Measurements from ENCODE around the gene EMC1. TPM values are rescaled to one million over a fixed set of nuclear protein-coding genes. Genes with fewer than 3 reads are reported as not detected.
A peak's percentile ranks its signal among the peaks of the same experiment; 100 is the strongest.
"Not testable (repeated sequence)": the region's sequence is repeated elsewhere in the genome, so short reads cannot be mapped to it uniquely, and the experiment has no call there.

EMC1 gene
- total RNA-seq, 2 experiments from 2014 or later: 25.3 to 29.1 TPM

- Mint-ChIP-seq H3K4me1 (peaks cover 14% of the 10 kb centered on the region), H3K27me3 (no peaks in the 10 kb centered on the region), H3K9me3 (no peaks in the 10 kb centered on the region), H3K4me3 (no peak overlapping the region), H3K36me3 (ENCODE audit: low read depth) (peaks cover 72% of the 10 kb centered on the region), H3K27ac (no peak overlapping the region)
- CTCF ChIA-PET: no interaction called here
- no peak for DNase-seq
- POLR2A ChIA-PET: no interaction called here
Observed at GRCh38 chr1:19190468-19190867, 60.9 kb downstream of the EMC1 start.

- H3K4me1 Mint-ChIP-seq: peaks cover 16% of the 10 kb centered on the region
- no peaks in the 10 kb centered on the region for H3K27me3 Mint-ChIP-seq
- DNase-seq: no peak
- no peaks in the 10 kb centered on the region for H3K9me3 Mint-ChIP-seq
- no peak overlapping the region for H3K4me3 Mint-ChIP-seq
- no peak overlapping the region for H3K27ac Mint-ChIP-seq
- ChIA-PET POLR2A (no interaction called here), CTCF (no interaction called here)
- H3K36me3 Mint-ChIP-seq (ENCODE audit: low read depth): peaks cover 79% of the 10 kb centered on the region
Observed at GRCh38 chr1:19189270-19189669, 62.1 kb downstream of the EMC1 start.

DNA sequence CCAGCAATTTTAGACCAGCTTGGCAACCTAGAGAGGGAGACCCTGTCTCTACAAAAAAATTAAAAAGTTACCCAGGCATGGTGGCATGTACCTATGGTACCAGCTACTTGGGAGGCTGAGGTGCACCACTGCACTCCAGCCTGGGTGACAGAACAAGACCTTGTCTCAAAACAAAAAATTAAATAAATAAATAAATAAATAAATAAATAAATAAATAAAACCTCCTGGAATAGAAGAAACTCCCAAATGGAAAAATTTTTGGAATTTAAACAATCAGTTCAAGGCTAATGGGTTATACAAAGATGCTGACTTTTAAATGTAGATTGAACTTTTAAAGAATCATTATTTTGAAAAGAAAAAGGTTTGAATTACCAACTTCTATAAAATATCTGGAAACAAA is 63.5 kb downstream of the EMC1 start:
- peaks cover 16% of the 10 kb centered on the region for H3K4me1 Mint-ChIP-seq

DNA sequence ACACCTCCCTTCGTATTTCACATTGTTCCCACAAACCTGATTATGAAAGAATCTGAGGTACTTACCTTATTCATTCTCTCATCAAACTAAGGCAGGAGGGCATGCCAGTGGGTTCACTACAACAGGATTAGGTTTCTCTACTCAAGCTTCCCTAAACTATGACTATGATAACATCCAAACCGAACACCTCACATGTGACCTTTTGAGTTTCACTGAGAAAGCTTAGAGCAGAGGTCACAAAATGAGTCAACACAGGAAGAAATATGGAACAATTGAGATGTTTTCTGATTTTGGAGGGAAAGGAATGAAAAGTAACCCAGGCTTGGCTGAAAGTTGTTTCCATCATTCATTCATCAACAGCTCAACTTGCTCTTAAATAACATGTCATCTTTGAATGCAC is 65.3 kb downstream of the EMC1 start:
- Mint-ChIP-seq H3K36me3 (ENCODE audit: low read depth) (peaks cover 82% of the 10 kb centered on the region), H3K9me3 (no peaks in the 10 kb centered on the region), H3K4me1 (peaks cover 23% of the 10 kb centered on the region), H3K27me3 (no peaks in the 10 kb centered on the region), H3K27ac (peak overlapping the region; percentile 2), H3K4me3 (no peak overlapping the region)
- no peak for DNase-seq
- CTCF ChIA-PET: interaction anchor here (0.6 to 0.7 kb wide), 2 partner anchors 20 to 87 kb away, joined by 3 to 4 read pairs; no protein-coding TSS in a partner anchor
- POLR2A ChIA-PET: interaction anchor here (1.4 kb wide), 1 partner anchor 10 kb away, joined by 5 read pairs; no protein-coding TSS in a partner anchor

More for the DNA sequence above, 63.5 kb downstream of the EMC1 start:
- ChIA-PET CTCF (no interaction called here), POLR2A (no interaction called here)
- Mint-ChIP-seq H3K27me3 (no peaks in the 10 kb centered on the region), H3K4me3 (no peak overlapping the region), H3K27ac (no peak overlapping the region), H3K9me3 (no peaks in the 10 kb centered on the region), H3K36me3 (ENCODE audit: low read depth) (peaks cover 79% of the 10 kb centered on the region)
- no peak for DNase-seq

DNA sequence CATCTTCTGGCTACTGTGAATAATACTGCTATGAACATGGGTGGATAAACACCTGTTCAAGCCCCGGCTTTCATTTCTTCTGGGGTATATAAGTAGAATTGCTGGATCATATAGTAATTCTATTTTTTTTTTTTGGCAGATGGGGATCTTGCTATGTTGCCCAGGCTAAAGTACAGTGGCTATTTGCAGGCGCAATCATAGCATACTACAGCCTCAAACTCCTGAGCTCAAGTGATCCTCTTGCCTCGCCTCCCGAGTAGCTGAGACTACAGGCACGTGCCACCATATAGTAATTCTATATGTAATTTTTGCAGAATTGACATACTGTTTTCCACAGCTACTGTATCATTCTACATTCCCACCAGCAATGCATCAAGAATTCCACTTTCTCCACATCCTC is 69.1 kb downstream of the EMC1 start:
- H3K4me1 Mint-ChIP-seq: peaks cover 43% of the 10 kb centered on the region
- DNase-seq: no peak
- peaks cover 79% of the 10 kb centered on the region for H3K36me3 Mint-ChIP-seq (ENCODE audit: low read depth)
- ChIA-PET POLR2A (no interaction called here), CTCF (no interaction called here)
- H3K9me3 Mint-ChIP-seq: no peaks in the 10 kb centered on the region
- H3K27me3 Mint-ChIP-seq: no peaks in the 10 kb centered on the region
- H3K27ac Mint-ChIP-seq: no peak overlapping the region
- H3K4me3 Mint-ChIP-seq: no peak overlapping the region

GRCh38 chr1:19180265-19180657 is 71.1 kb downstream of the EMC1 start:
- not testable (repeated sequence) for H3K4me3 Mint-ChIP-seq
- peak; percentile 17 for DNase-seq
- POLR2A ChIA-PET: interaction anchor here (0.7 to 2.2 kb wide), 6 partner anchors 8 to 75 kb away, joined by 3 to 5 read pairs (median 3); no protein-coding TSS in a partner anchor

DNA sequence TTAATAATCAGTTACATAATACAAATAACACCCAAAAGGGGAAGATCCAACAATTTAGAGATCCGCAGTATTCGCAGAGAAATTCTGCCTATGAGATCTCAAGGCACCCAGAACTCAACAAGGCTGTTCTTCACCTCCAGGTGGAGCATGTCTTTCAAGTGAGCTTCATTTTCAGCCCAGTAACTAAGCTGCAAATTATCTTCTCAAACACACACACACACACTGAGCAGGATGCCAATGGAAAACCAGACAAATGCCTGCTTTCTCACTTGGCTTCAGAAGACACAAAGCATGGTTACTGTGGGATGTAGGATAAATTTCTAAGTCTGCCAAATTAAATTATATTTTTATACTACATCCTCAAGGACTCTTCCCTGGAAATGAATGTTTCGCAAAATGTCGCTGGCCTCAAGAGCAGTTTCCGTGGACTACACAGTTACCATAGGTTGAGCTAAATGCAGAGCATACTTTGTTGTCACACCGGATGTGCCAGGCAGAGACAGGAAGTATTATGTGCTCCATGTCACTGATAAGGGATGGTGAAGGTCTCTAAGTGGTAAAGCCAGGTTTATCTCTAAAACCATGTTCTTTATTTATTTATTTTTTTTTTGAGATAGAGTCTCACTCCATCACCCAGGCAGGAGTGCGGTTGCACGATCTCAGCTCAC is 71.6 kb downstream of the EMC1 start:
- ChIA-PET POLR2A (interaction anchor here (0.7 to 2.2 kb wide), 9 partner anchors 8 to 75 kb away, joined by 3 to 5 read pairs (median 3); no protein-coding TSS in a partner anchor), CTCF (interaction anchor here (0.7 to 1.7 kb wide), 15 partner anchors 10 to 474 kb away, joined by 3 to 13 read pairs (median 4); no protein-coding TSS in a partner anchor)
- peak; percentile 50 for DNase-seq
- H3K27me3 Mint-ChIP-seq: no peaks in the 10 kb centered on the region
- peaks cover 77% of the 10 kb centered on the region for H3K36me3 Mint-ChIP-seq (ENCODE audit: low read depth)
- H3K9me3 Mint-ChIP-seq: no peaks in the 10 kb centered on the region
- no peak overlapping the region for H3K4me3 Mint-ChIP-seq
- peak overlapping the region; percentile 66 for H3K27ac Mint-ChIP-seq
- peaks cover 30% of the 10 kb centered on the region for H3K4me1 Mint-ChIP-seq

More at GRCh38 chr1:19180265-19180657, 71.1 kb downstream of the EMC1 start:
- not testable (repeated sequence) for H3K27me3 Mint-ChIP-seq, H3K9me3 Mint-ChIP-seq
- CTCF ChIA-PET: interaction anchor here (0.9 to 1.7 kb wide), 14 partner anchors 10 to 474 kb away, joined by 3 to 13 read pairs (median 4); no protein-coding TSS in a partner anchor
- H3K27ac Mint-ChIP-seq: peak overlapping the region; percentile 77
- peaks cover 32% of the 10 kb centered on the region for H3K4me1 Mint-ChIP-seq
- peaks cover 78% of the 10 kb centered on the region for H3K36me3 Mint-ChIP-seq (ENCODE audit: low read depth)

DNA sequence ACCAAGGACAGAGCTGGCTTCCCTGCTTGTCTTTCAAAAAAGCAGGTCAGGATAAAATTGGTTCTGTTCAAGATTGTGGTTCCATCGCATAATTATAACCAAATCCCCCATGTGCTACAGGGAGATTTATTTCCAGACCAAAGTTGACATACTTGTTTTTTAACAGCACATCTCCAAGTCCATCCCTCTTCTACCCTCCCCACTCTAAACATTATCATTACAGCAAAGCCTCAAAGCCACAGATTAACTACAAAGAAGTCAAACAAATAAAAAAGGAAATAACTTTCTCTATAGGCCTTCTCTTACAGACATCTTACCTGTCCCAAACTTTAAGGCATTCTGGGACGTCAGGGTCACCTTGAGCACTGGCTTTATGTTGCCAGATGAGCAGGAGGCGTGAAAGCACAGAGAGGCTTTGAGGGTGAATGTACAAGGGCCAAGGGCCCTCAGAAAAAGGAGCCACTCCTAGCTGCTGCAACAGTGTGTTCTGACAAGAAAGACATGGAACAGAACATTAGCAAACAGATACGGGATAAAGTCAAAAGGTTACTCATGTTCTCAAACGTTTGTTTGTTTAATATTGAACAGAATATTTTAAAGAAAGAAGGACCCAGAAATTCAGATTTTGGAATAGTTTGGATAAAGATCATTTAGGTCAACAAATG is 72.5 kb downstream of the EMC1 start:
- Mint-ChIP-seq H3K36me3 (ENCODE audit: low read depth) (peaks cover 79% of the 10 kb centered on the region), H3K27ac (peak overlapping the region; percentile 31), H3K9me3 (no peaks in the 10 kb centered on the region), H3K4me1 (peaks cover 30% of the 10 kb centered on the region), H3K27me3 (no peaks in the 10 kb centered on the region), H3K4me3 (no peak overlapping the region)
- CTCF ChIA-PET: interaction anchor here (0.9 to 1.7 kb wide), 10 partner anchors 27 to 483 kb away, joined by 3 to 13 read pairs (median 4); no protein-coding TSS in a partner anchor
- no peak for DNase-seq
- POLR2A ChIA-PET: interaction anchor here (1.0 to 2.2 kb wide), 5 partner anchors 13 to 76 kb away, joined by 3 to 5 read pairs (median 4); no protein-coding TSS in a partner anchor

DNA sequence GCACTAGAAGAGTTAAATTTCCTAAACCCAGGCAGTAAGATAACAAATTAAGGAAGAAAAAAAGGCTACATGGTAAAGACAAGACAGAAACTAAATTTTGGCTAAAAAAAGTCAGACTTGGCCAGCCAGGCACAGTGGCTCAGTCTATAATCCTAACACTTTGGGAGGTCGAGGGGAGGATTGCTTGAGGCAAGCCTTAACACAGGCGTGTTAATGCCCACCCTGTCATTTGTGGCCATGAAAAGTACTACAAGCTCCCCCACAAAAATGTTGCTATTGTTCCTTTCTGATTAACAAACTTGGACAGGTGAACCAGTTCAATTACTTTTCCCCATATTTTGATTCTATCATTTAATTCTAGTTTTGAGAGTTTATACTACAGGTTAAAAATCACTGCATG is 73.5 kb downstream of the EMC1 start:
- Mint-ChIP-seq H3K27ac (no peak overlapping the region), H3K4me3 (no peak overlapping the region), H3K9me3 (no peaks in the 10 kb centered on the region), H3K4me1 (peaks cover 30% of the 10 kb centered on the region), H3K27me3 (no peaks in the 10 kb centered on the region), H3K36me3 (ENCODE audit: low read depth) (peaks cover 78% of the 10 kb centered on the region)
- POLR2A ChIA-PET: interaction anchor here (0.8 to 1.1 kb wide), 2 partner anchors 12 to 33 kb away, joined by 3 to 5 read pairs; no protein-coding TSS in a partner anchor
- no peak for DNase-seq
- CTCF ChIA-PET: interaction anchor here (1.1 to 1.4 kb wide), 2 partner anchors 64 to 484 kb away, joined by 3 to 4 read pairs; no protein-coding TSS in a partner anchor

- H3K27ac Mint-ChIP-seq: no peak overlapping the region
- H3K27me3 Mint-ChIP-seq: no peaks in the 10 kb centered on the region
- peaks cover 9% of the 10 kb centered on the region for H3K4me1 Mint-ChIP-seq
- ChIA-PET POLR2A (interaction anchor here (0.6 to 1.0 kb wide), 2 partner anchors 10 kb away, joined by 3 read pairs; no protein-coding TSS in a partner anchor), CTCF (interaction anchor here (1.0 to 1.5 kb wide), 2 partner anchors 10 to 41 kb away, joined by 3 to 9 read pairs; no protein-coding TSS in a partner anchor)
- H3K9me3 Mint-ChIP-seq: no peaks in the 10 kb centered on the region
- H3K4me3 Mint-ChIP-seq: no peak overlapping the region
- H3K36me3 Mint-ChIP-seq (ENCODE audit: low read depth): peaks cover 90% of the 10 kb centered on the region
- DNase-seq: no peak
Observed at GRCh38 chr1:19169642-19170041, 81.7 kb downstream of the EMC1 start.

DNA sequence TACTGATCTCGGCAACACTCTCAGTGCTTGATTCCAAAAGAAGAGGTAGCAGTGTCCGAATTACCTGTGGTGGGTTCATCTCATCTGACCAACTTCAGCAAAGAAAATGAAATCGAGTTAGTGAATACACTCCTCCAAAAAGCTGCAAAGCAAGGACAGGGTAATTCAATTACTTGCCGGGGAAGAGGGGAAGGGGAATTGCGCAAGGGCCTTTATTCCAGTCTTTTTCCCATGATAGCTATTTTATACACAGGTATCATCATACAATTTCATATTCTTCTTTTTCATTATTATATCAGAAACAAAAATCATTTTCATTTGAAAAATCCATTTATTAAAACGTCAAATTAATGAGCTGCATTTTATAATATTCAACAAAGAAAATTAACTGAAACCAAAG is 84.2 kb downstream of the EMC1 start:
- H3K4me3 Mint-ChIP-seq: no peak overlapping the region
- H3K27ac Mint-ChIP-seq: no peak overlapping the region
- peaks cover 92% of the 10 kb centered on the region for H3K36me3 Mint-ChIP-seq (ENCODE audit: low read depth)
- CTCF ChIA-PET: interaction anchor here (1.0 kb wide), 1 partner anchor 254 kb away, joined by 3 read pairs; no protein-coding TSS in a partner anchor
- POLR2A ChIA-PET: no interaction called here
- H3K27me3 Mint-ChIP-seq: no peaks in the 10 kb centered on the region
- H3K4me1 Mint-ChIP-seq: peaks cover 9% of the 10 kb centered on the region
- no peak for DNase-seq
- no peaks in the 10 kb centered on the region for H3K9me3 Mint-ChIP-seq

DNA sequence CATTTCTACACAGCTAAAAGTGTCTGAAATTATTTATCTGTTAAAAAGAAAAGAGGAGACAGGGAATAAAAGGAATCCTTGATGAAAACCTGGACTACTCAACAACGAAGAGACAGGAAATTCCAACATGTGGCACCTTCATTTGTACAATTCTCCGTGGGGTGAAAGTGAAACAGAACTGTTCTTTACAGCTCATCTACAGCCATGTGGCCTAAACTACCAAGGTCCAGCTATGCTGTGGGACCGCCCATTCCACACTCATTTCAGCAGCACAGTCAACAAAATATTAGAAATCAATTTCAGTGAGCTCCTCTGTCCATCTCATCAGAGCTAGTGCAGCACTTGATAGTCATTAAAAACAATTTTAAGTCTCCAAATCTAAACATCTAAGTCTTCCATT is 85.3 kb downstream of the EMC1 start:
- no peak for DNase-seq
- no peaks in the 10 kb centered on the region for H3K27me3 Mint-ChIP-seq
- POLR2A ChIA-PET: interaction anchor here (1.1 to 1.8 kb wide), 2 partner anchors 12 to 14 kb away, joined by 3 to 5 read pairs; no protein-coding TSS in a partner anchor
- no peak overlapping the region for H3K4me3 Mint-ChIP-seq
- H3K27ac Mint-ChIP-seq: no peak overlapping the region
- H3K9me3 Mint-ChIP-seq: no peaks in the 10 kb centered on the region
- H3K36me3 Mint-ChIP-seq (ENCODE audit: low read depth): peaks cover 92% of the 10 kb centered on the region
- peaks cover 9% of the 10 kb centered on the region for H3K4me1 Mint-ChIP-seq
- CTCF ChIA-PET: interaction anchor here (0.6 to 0.8 kb wide), 3 partner anchors 20 to 485 kb away, joined by 4 to 5 read pairs (median 4); no protein-coding TSS in a partner anchor
